Measurements from ENCODE around the gene CPD. TPM values are rescaled to one million over a fixed set of nuclear protein-coding genes. Genes with fewer than 3 reads are reported as not detected.

The CPD gene
- total and polyA plus RNA-seq, 2 of the 13 experiments (the other 11 are each of a cell fraction or from before 2014, with no cell fraction given): 46.1 to 72.3 TPM

DNA sequence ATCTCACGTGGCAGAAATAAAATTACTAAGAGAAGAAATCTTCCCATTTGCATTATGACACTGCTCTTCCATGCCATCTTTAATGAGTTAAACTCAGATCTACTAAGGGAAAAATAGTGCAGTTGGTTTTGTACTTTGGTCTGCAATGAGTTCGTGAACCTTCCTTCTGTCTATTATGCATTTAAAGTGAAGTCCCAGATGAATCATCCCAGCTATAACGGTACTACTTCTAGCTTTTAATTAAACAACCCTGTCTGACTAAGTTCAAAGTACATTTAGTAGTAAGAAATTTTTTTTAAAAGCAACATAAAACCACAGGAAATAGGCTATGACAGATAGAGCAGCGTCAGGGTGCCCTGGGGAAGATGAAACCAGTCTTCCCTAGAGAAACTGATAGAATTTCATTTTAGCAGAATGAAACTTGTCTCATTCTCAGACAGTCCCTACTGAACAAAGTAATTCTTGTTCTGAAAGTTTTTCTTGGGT, 46.6 kb upstream of the CPD start (continued):
- TF ChIP-seq, protein P1, sequence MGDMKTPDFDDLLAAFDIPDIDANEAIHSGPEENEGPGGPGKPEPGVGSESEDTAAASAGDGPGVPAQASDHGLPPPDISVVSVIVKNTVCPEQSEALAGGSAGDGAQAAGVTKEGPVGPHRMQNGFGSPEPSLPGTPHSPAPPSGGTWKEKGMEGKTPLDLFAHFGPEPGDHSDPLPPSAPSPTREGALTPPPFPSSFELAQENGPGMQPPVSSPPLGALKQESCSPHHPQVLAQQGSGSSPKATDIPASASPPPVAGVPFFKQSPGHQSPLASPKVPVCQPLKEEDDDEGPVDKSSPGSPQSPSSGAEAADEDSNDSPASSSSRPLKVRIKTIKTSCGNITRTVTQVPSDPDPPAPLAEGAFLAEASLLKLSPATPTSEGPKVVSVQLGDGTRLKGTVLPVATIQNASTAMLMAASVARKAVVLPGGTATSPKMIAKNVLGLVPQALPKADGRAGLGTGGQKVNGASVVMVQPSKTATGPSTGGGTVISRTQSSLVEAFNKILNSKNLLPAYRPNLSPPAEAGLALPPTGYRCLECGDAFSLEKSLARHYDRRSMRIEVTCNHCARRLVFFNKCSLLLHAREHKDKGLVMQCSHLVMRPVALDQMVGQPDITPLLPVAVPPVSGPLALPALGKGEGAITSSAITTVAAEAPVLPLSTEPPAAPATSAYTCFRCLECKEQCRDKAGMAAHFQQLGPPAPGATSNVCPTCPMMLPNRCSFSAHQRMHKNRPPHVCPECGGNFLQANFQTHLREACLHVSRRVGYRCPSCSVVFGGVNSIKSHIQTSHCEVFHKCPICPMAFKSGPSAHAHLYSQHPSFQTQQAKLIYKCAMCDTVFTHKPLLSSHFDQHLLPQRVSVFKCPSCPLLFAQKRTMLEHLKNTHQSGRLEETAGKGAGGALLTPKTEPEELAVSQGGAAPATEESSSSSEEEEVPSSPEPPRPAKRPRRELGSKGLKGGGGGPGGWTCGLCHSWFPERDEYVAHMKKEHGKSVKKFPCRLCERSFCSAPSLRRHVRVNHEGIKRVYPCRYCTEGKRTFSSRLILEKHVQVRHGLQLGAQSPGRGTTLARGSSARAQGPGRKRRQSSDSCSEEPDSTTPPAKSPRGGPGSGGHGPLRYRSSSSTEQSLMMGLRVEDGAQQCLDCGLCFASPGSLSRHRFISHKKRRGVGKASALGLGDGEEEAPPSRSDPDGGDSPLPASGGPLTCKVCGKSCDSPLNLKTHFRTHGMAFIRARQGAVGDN (CRISPR knock-in tag; IDR thresholded peaks at IDR 0.05): no peak
- TF ChIP-seq ZNF205 (CRISPR knock-in tag; IDR thresholded peaks at IDR 0.05) (no peak), HDAC1 (CRISPR knock-in tag; IDR thresholded peaks at IDR 0.05) (no peak), ZNF724P (CRISPR knock-in tag; IDR thresholded peaks at IDR 0.05; ENCODE audit: borderline replicate concordance) (no peak), ZMYM2 (CRISPR knock-in tag; IDR thresholded peaks at IDR 0.05) (no peak), ZNF883 (CRISPR knock-in tag; IDR thresholded peaks at IDR 0.05; ENCODE audit: not compliant biosample characterization) (no peak), REPIN1 (CRISPR knock-in tag; IDR thresholded peaks at IDR 0.05; ENCODE audit: borderline replicate concordance, low read depth) (no peak), ZFP91 (CRISPR knock-in tag; IDR thresholded peaks at IDR 0.05; ENCODE audit: borderline replicate concordance) (no peak), ZNF12 (CRISPR knock-in tag; IDR thresholded peaks at IDR 0.05) (no peak), ZBTB38 (CRISPR knock-in tag; IDR thresholded peaks at IDR 0.05) (no peak), ZXDC (CRISPR knock-in tag; IDR thresholded peaks at IDR 0.05) (no peak), ZNF784 (CRISPR knock-in tag; IDR thresholded peaks at IDR 0.05; ENCODE audit: borderline replicate concordance) (no peak)
- TF ChIP-seq, protein P2, sequence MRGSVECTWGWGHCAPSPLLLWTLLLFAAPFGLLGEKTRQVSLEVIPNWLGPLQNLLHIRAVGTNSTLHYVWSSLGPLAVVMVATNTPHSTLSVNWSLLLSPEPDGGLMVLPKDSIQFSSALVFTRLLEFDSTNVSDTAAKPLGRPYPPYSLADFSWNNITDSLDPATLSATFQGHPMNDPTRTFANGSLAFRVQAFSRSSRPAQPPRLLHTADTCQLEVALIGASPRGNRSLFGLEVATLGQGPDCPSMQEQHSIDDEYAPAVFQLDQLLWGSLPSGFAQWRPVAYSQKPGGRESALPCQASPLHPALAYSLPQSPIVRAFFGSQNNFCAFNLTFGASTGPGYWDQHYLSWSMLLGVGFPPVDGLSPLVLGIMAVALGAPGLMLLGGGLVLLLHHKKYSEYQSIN (CRISPR knock-in tag; IDR thresholded peaks at IDR 0.05; ENCODE audit: borderline replicate concordance): no peak
- TF ChIP-seq, protein P3, sequence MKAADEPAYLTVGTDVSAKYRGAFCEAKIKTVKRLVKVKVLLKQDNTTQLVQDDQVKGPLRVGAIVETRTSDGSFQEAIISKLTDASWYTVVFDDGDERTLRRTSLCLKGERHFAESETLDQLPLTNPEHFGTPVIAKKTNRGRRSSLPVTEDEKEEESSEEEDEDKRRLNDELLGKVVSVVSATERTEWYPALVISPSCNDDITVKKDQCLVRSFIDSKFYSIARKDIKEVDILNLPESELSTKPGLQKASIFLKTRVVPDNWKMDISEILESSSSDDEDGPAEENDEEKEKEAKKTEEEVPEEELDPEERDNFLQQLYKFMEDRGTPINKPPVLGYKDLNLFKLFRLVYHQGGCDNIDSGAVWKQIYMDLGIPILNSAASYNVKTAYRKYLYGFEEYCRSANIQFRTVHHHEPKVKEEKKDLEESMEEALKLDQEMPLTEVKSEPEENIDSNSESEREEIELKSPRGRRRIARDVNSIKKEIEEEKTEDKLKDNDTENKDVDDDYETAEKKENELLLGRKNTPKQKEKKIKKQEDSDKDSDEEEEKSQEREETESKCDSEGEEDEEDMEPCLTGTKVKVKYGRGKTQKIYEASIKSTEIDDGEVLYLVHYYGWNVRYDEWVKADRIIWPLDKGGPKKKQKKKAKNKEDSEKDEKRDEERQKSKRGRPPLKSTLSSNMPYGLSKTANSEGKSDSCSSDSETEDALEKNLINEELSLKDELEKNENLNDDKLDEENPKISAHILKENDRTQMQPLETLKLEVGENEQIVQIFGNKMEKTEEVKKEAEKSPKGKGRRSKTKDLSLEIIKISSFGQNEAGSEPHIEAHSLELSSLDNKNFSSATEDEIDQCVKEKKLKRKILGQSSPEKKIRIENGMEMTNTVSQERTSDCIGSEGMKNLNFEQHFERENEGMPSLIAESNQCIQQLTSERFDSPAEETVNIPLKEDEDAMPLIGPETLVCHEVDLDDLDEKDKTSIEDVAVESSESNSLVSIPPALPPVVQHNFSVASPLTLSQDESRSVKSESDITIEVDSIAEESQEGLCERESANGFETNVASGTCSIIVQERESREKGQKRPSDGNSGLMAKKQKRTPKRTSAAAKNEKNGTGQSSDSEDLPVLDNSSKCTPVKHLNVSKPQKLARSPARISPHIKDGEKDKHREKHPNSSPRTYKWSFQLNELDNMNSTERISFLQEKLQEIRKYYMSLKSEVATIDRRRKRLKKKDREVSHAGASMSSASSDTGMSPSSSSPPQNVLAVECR (CRISPR knock-in tag; IDR thresholded peaks at IDR 0.05; ENCODE audit: borderline replicate concordance): no peak
